Spleen (tissue), 11 donors: ENCODE results near the gene CTBP1. TPM values are rescaled to one million over a fixed set of nuclear protein-coding genes. Genes with fewer than 3 reads are reported as not detected.

Source experiments
- DNase-seq: peaks from one replicate; pipeline ENCODE4 v3.0.0-alpha.2; 2020
- H3K27ac ChIP-seq, 8 donors: fragments of 200-600 bp; sonication (generic) in 7 of 8; 1 replicate in 4 of 8; 2 replicates in 4 of 8; pipeline versions ENCODE4 v1.5.0 to v1.8.0; 2016 to 2021; ENCODE audit warnings: inconsistent platforms in 4 of 8, mild to moderate bottlenecking in 4 of 8, moderate library complexity in 1 of 8
- H3K27me3 ChIP-seq, 7 donors: fragments of 200-600 bp; sonication (generic) in 6 of 7; replicated peaks in 1 of 7; 1 replicate in 4 of 7; 2 replicates in 3 of 7; pipeline versions ENCODE4 v1.5.0 to v1.8.0; 2016 to 2021; ENCODE audit warnings: inconsistent platforms in 3 of 7, mild to moderate bottlenecking in 1 of 7
- H3K36me3 ChIP-seq, 6 donors: fragments of 200-600 bp; sonication (generic) in 5 of 6; 1 replicate in 4 of 6; 2 replicates in 2 of 6; pipeline versions ENCODE4 v1.5.0 to v1.8.0; 2016 to 2021; ENCODE audit warnings: inconsistent platforms in 2 of 6
- H3K4me1 ChIP-seq, 6 donors: fragments of 200-600 bp; sonication (generic) in 5 of 6; 1 replicate in 3 of 6; 2 replicates in 3 of 6; pipeline versions ENCODE4 v1.5.0 to v1.8.0; 2016 to 2021; ENCODE audit warnings: inconsistent platforms in 3 of 6
- H3K4me3 ChIP-seq, 8 donors: fragments of 200-600 bp; sonication (generic) in 7 of 8; 1 replicate in 4 of 8; 2 replicates in 4 of 8; pipeline versions ENCODE4 v1.5.0 to v1.8.0; 2016 to 2021; ENCODE audit warnings: inconsistent platforms in 4 of 8, mild to moderate bottlenecking in 4 of 8, moderate library complexity in 2 of 8
- H3K9me3 ChIP-seq, 8 donors: fragments of 200-600 bp; sonication (generic) in 7 of 8; 1 replicate in 4 of 8; 2 replicates in 4 of 8; pipeline versions ENCODE4 v1.5.0 to v1.8.0; 2016 to 2021; ENCODE audit warnings: inconsistent platforms in 4 of 8
- CTCF ChIP-seq, 11 experiments: fragments of 200-600 bp in 7 of 11; fragments of 450-650 bp in 4 of 11; sonication (generic) in 4 of 11; IDR thresholded peaks in 8 of 11; conservative IDR thresholded peaks in 3 of 11; 1 replicate in 7 of 11; 2 replicates in 4 of 11; pipeline versions ENCODE4 v1.4.0 to v1.8.0; 2016 to 2021; ENCODE audit warnings: antibody characterized with exemption in 11 of 11, inconsistent platforms in 4 of 11, mild to moderate bottlenecking in 1 of 11
- POLR2A ChIP-seq, 3 donors: fragments of 450-650 bp; IDR thresholded peaks; one replicate each; pipeline ENCODE4 v1.5.1; 2017; ENCODE audit warnings: antibody characterized with exemption in 3 of 3, mild to moderate bottlenecking in 1 of 3
- POLR2AphosphoS5 ChIP-seq, 3 donors: sonication (generic); formaldehyde crosslinking; IDR thresholded peaks; one replicate each; pipeline ENCODE4 v1.5.1; 2017; ENCODE audit warnings: antibody characterized with exemption in 3 of 3
- WGBS, 5 donors: extraction: QIAGEN DNeasy Blood & Tissue Kit in 3 of 5; methylation state at CpG; one replicate each; pipeline versions ENCODE4 v1.1.5 to v1.1.7; 2013 to 2018; 5-methylcytosine and 5-hydroxymethylcytosine counted together
- intact Hi-C: fragments of 100-400 bp; cut with DNase I; formaldehyde crosslinking; loops from one replicate; pipeline ENCODE4 v1.15.0; 2023; ENCODE audit warnings: low total_unique reads
- polyA plus RNA-seq, 3 donors: library from polyadenylated mRNA; stranded (reverse); fragments of 200-250 nt; gene quantifications; one replicate each; pipeline ENCODE4 v1.2.1, GENCODE V29; 2013
- total RNA-seq, 7 donors: library from RNA; depleted of rRNA in 3 of 7; stranded (reverse); fragments of >200 nt in 3 of 7; fragmentation: NEBNext Ultra II Directional in 4 of 7; extraction: Animal tissue kit (Norgen Biotek cat#: 25700) in 4 of 7; gene quantifications; one replicate each; pipeline versions ENCODE4 v1.1.0 to v1.2.1, GENCODE V29; 2016 to 2021
- donor health status: healthy with polysubstance abuse.
- donor health status: DM: no; HTN: no; CAD: no; lungs with moderate emphysema.
- donor health status: DM: no; HTN: no; CAD: no.
- donor health status: Bipolar disorder and iron deficiency.
- donor health status: healthy.
- donor health status: DM: no; HTN: no; CAD: no.
- donor health status: DM: yes; HTN: yes; CAD: no.

CTBP1 gene
- total and polyA plus RNA-seq, 10 donors: 101 to 226 (median 187) TPM

GRCh38 chr4:1271686-1272085, 22.8 kb upstream of the CTBP1 start:
- no peak overlapping the region for H3K27ac ChIP-seq
- TF ChIP-seq POLR2AphosphoS5 (IDR thresholded peaks at IDR 0.05): no peak
- no peak for TF ChIP-seq POLR2A (IDR thresholded peaks at IDR 0.05)
- TF ChIP-seq CTCF (IDR thresholded peaks at IDR 0.05 in 8 of 11, conservative IDR thresholded peaks at IDR 0.05 in 3 of 11): no peak
- DNase-seq: no peak
- H3K27me3 ChIP-seq: no peaks in the 10 kb centered on the region
- 93 to 97% (median 94%) methylated on average over 5 of the region's 5 CpGs for WGBS, 5 donors
- H3K4me1 ChIP-seq: peaks cover 0 to 25% (median 6%) of the 10 kb centered on the region in 6 donors
- intact Hi-C loops: no loop called here
- H3K9me3 ChIP-seq: peaks cover 0 to 16% (median 12%) of the 10 kb centered on the region in 8 donors
- no peak overlapping the region for H3K4me3 ChIP-seq
- H3K36me3 ChIP-seq: no peaks in the 10 kb centered on the region

- TF ChIP-seq POLR2AphosphoS5 (IDR thresholded peaks at IDR 0.05) (no peak), CTCF (IDR thresholded peaks at IDR 0.05 in 8 of 11, conservative IDR thresholded peaks at IDR 0.05 in 3 of 11) (no peak), POLR2A (IDR thresholded peaks at IDR 0.05) (no peak)
- intact Hi-C loops: loop anchor here (10.0 kb wide), 1 partner anchor 134 kb away; no protein-coding TSS in a partner anchor
- Histone ChIP-seq H3K4me3 (no peak overlapping the region), H3K9me3 (peaks cover 0 to 19% (median 12%) of the 10 kb centered on the region in 8 donors), H3K36me3 (no peaks in the 10 kb centered on the region), H3K27ac (peak overlapping the region in 3 of 8 donors; percentile 44 to 50 (median 47)), H3K4me1 (peaks cover 0 to 27% (median 6%) of the 10 kb centered on the region in 6 donors), H3K27me3 (no peaks in the 10 kb centered on the region)
- no peak for DNase-seq
Observed at GRCh38 chr4:1269209-1269608, 20.3 kb upstream of the CTBP1 start.

- peak overlapping the region; percentile 77 to 91 (median 84) for H3K27ac ChIP-seq
- 67 to 79% (median 72%) methylated on average over 9 of the region's 9 CpGs for WGBS, 5 donors
- no peak for DNase-seq
- intact Hi-C loops: loop anchor here (10.0 kb wide), 1 partner anchor 132 kb away; no protein-coding TSS in a partner anchor
- H3K4me1 ChIP-seq: peaks cover 0 to 27% (median 6%) of the 10 kb centered on the region in 6 donors
- no peaks in the 10 kb centered on the region for H3K36me3 ChIP-seq
- H3K27me3 ChIP-seq: no peaks in the 10 kb centered on the region
- H3K9me3 ChIP-seq: peaks cover 0 to 19% (median 12%) of the 10 kb centered on the region in 8 donors
- peak overlapping the region in 5 of 8 donors; percentile 20 to 67 (median 25) for H3K4me3 ChIP-seq
- TF ChIP-seq POLR2A (IDR thresholded peaks at IDR 0.05): no peak
- no peak for TF ChIP-seq CTCF (IDR thresholded peaks at IDR 0.05 in 8 of 11, conservative IDR thresholded peaks at IDR 0.05 in 3 of 11)
- TF ChIP-seq POLR2AphosphoS5 (IDR thresholded peaks at IDR 0.05): no peak
Observed at GRCh38 chr4:1266881-1267763, 18.2 kb upstream of the CTBP1 start.

GRCh38 chr4:1265351-1265750, 16.4 kb upstream of the CTBP1 start:
- Histone ChIP-seq H3K27me3 (no peaks in the 10 kb centered on the region), H3K4me1 (peaks cover 0 to 27% (median 6%) of the 10 kb centered on the region in 6 donors), H3K4me3 (no peak overlapping the region), H3K27ac (no peak overlapping the region), H3K36me3 (peaks cover 0 to 7% (median 0%) of the 10 kb centered on the region in 6 donors), H3K9me3 (peaks cover 0 to 19% (median 11%) of the 10 kb centered on the region in 8 donors)
- DNase-seq: no peak
- WGBS, 5 donors: 85 to 96% (median 94%) methylated on average over 5 to 11 of the region's 11 CpGs
- TF ChIP-seq POLR2A (IDR thresholded peaks at IDR 0.05) (no peak), POLR2AphosphoS5 (IDR thresholded peaks at IDR 0.05) (no peak), CTCF (IDR thresholded peaks at IDR 0.05 in 8 of 11, conservative IDR thresholded peaks at IDR 0.05 in 3 of 11) (no peak)
- intact Hi-C loops: loop anchor here (10.0 kb wide), 1 partner anchor 131 kb away; no protein-coding TSS in a partner anchor
